ENCODE measurements around the gene TMCC2. TPM values are rescaled to one million over a fixed set of nuclear protein-coding genes. Genes with fewer than 3 reads are reported as not detected.
A peak's percentile ranks its signal among the peaks of the same experiment; 100 is the strongest.

The TMCC2 gene
- total RNA-seq, 2 experiments from 2014 or later: 9.8 to 10.1 TPM

DNA sequence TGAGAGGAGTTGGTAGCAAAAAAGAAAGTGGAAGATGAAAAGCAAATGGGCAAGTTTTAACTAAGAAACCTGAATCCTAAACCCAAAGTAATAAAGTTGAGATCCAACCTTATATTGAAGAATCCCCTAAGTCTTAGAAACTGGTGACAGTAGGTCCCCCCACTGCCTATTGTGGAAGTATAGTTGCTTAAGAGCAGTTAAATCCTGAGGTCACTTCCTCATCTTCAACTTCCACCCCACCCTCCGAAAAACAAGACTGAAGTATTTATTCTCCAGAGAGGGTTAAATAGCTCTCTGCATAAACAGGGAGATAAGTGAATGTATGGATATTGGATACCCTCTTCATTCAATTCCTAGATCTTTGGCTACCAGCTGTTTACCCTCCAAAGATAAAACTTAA is 13.0 kb upstream of the TMCC2 start:
- intact Hi-C loops (cut with micrococcal nuclease): loop anchor here (5.0 kb wide), 2 partner anchors 42 to 418 kb away; partner anchors contain the start of gene ELK4
- Mint-ChIP-seq H3K4me3 (no peak overlapping the region), H3K36me3 (peaks cover 3% of the 10 kb centered on the region), H3K27ac (no peak overlapping the region), H3K4me1 (ENCODE audit: low read depth) (peaks cover 29% of the 10 kb centered on the region), H3K9me3 (no peaks in the 10 kb centered on the region), H3K27me3 (peaks cover 1% of the 10 kb centered on the region)
- DNase-seq: no peak
- ChIA-PET CTCF (interaction anchor here (0.9 to 1.0 kb wide), 2 partner anchors 14 to 74 kb away, joined by 4 read pairs; no protein-coding TSS in a partner anchor), POLR2A (no interaction called here)

DNA sequence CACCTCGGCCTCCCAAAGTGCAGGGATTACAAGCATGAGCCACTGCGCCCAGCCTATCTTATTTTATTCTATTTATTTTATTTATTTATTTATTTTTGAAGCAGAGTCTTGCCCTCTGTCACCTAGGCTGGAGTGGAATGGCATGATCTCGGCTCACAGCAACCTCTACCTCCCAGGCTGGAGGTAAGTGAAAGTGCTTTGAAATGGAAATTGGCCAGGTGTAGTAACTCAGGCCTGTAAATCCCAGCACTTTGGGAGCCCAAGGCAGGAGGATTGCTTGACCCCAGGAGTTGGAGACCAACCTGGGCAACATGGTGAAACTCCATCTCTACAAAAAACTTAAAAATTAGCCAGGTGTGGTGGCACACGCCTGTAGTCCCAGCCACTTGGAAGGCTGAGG is 11.2 kb upstream of the TMCC2 start:
- Mint-ChIP-seq H3K27me3 (peaks cover 1% of the 10 kb centered on the region), H3K4me3 (no peak overlapping the region), H3K9me3 (no peaks in the 10 kb centered on the region), H3K36me3 (no peaks in the 10 kb centered on the region), H3K4me1 (ENCODE audit: low read depth) (peaks cover 19% of the 10 kb centered on the region), H3K27ac (no peak overlapping the region)
- ChIA-PET CTCF (no interaction called here), POLR2A (no interaction called here)
- no peak for DNase-seq
- intact Hi-C loops (cut with micrococcal nuclease): no loop called here

DNA sequence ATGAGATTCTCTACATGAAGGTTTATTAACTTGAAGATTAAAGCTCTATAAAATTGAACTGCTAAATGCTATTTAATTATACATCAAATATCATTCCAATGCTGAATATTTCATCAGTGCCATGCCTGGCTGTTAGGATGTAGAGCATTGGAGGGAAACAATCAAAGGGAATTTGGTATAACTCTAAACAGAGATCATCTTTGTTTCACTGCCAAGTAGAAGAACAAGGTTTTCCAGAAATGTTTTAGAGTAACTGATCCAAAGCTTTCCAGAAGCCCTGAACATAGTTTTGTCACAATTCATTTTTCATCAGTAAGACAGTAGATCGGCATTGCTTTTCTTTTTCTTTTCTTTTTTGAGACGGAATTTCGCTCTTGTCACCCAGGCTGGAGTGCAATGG is 10.3 kb upstream of the TMCC2 start:
- Mint-ChIP-seq H3K27ac (no peak overlapping the region), H3K9me3 (no peaks in the 10 kb centered on the region), H3K4me3 (no peak overlapping the region), H3K36me3 (no peaks in the 10 kb centered on the region), H3K4me1 (ENCODE audit: low read depth) (peaks cover 12% of the 10 kb centered on the region), H3K27me3 (peaks cover 1% of the 10 kb centered on the region)
- no peak for DNase-seq
- intact Hi-C loops (cut with micrococcal nuclease): no loop called here
- ChIA-PET CTCF (interaction anchor here (3.7 kb wide), 1 partner anchor 12 kb away, joined by 18 read pairs; no protein-coding TSS in a partner anchor), POLR2A (no interaction called here)

DNA sequence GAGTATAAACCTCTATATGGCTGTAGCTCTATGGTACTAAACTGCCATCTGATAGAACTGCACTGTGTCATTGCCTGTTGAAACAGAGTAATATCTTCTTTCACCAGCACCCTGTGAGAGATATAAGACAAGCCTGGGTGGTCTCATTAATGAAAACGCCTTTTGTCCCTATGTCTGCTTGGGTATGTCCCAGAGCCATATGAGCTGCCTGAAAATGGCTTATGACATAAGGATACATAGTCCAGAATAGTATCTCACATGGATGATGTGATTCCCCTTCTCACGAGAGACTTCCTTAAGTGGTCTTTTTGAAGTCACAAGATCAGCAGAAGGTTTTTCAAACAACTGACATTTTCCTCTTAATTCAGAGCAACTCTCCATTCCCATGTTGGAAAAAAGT is 7.3 kb upstream of the TMCC2 start:
- H3K36me3 Mint-ChIP-seq: no peaks in the 10 kb centered on the region
- peaks cover 4% of the 10 kb centered on the region for H3K27me3 Mint-ChIP-seq
- no peaks in the 10 kb centered on the region for H3K9me3 Mint-ChIP-seq
- intact Hi-C loops (cut with micrococcal nuclease): no loop called here
- ChIA-PET CTCF (interaction anchor here (2.6 to 3.7 kb wide), 2 partner anchors 9 to 36 kb away, joined by 14 to 18 read pairs; no protein-coding TSS in a partner anchor), POLR2A (no interaction called here)
- peaks cover 1% of the 10 kb centered on the region for H3K4me1 Mint-ChIP-seq (ENCODE audit: low read depth)
- no peak overlapping the region for H3K27ac Mint-ChIP-seq
- no peak overlapping the region for H3K4me3 Mint-ChIP-seq
- DNase-seq: no peak

DNA sequence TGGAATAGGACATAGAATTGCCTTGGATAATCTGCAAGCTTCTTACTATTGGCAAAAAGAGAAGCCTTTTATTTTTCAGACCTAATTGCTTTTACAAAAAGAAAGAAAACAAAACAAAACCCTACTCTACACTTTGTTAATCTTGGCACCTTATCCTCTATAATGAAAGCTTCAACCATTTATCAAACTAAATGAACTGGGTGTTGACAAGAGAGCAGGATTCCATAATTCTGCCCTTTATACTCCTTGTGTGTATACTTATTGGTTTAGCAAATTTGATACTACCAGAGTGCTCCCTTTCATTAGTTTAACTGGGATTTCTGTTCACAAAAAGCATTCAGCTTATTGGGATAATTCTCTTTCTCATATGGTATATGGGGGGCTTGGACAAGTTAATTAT is 3.0 kb upstream of the TMCC2 start:
- no peaks in the 10 kb centered on the region for H3K36me3 Mint-ChIP-seq
- no peaks in the 10 kb centered on the region for H3K9me3 Mint-ChIP-seq
- peaks cover 10% of the 10 kb centered on the region for H3K27me3 Mint-ChIP-seq
- H3K4me3 Mint-ChIP-seq: no peak overlapping the region
- no peak for DNase-seq
- intact Hi-C loops (cut with micrococcal nuclease): no loop called here
- POLR2A ChIA-PET: no interaction called here
- no peak overlapping the region for H3K27ac Mint-ChIP-seq
- peaks cover 16% of the 10 kb centered on the region for H3K4me1 Mint-ChIP-seq (ENCODE audit: low read depth)
- CTCF ChIA-PET: interaction anchor here (0.8 to 9.8 kb wide), 5 partner anchors 25 to 262 kb away, joined by 3 to 338 read pairs (median 3); partner anchors contain the start of gene RBBP5

DNA sequence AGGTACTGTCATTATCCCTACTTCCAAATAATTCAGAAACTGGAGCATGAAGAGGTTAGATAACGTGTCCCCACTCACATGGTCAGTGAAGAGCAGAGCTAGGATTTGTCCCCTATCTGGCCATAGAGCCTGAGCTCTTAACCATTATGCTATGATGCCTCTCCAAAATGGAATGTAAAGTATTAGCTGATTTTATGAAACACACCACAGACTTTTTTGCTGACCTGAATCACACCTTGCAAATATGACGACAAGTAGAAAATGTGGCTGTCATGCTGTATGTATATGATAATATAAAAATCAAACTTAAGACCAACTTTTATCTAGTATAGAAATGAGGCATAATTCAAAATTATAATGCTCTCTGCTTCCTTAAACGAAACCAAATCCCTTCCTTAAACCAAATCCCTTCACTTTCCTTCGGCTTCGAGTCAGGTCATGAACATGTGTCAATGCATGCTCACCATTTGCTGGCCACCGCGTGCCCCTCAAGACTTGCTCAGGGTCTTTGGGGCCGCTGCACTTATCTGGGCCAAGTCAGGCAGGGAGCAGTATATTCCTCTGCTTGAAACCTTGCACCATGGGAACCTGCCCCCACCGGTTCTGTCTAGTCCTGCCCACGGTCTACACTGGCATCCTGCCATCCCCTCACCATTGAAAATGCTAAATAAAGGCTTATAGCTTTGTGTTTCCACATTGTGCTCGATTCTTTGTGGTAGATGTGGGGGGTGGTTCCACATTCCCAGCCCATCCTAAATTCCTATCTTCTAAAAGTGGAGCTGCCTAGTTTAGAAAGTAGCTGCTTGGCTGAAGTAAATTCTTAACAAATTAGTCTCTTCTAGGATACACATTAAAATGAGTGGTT is 1.6 kb upstream of the TMCC2 start:
- H3K36me3 Mint-ChIP-seq: no peaks in the 10 kb centered on the region
- DNase-seq: no peak
- ChIA-PET CTCF (interaction anchor here (1.1 to 9.8 kb wide), 4 partner anchors 31 to 105 kb away, joined by 3 to 338 read pairs (median 18); partner anchors contain the start of gene RBBP5), POLR2A (no interaction called here)
- H3K9me3 Mint-ChIP-seq: no peaks in the 10 kb centered on the region
- intact Hi-C loops (cut with micrococcal nuclease): no loop called here
- peaks cover 10% of the 10 kb centered on the region for H3K27me3 Mint-ChIP-seq
- H3K27ac Mint-ChIP-seq: no peak overlapping the region
- peaks cover 27% of the 10 kb centered on the region for H3K4me1 Mint-ChIP-seq (ENCODE audit: low read depth)
- H3K4me3 Mint-ChIP-seq: no peak overlapping the region

DNA sequence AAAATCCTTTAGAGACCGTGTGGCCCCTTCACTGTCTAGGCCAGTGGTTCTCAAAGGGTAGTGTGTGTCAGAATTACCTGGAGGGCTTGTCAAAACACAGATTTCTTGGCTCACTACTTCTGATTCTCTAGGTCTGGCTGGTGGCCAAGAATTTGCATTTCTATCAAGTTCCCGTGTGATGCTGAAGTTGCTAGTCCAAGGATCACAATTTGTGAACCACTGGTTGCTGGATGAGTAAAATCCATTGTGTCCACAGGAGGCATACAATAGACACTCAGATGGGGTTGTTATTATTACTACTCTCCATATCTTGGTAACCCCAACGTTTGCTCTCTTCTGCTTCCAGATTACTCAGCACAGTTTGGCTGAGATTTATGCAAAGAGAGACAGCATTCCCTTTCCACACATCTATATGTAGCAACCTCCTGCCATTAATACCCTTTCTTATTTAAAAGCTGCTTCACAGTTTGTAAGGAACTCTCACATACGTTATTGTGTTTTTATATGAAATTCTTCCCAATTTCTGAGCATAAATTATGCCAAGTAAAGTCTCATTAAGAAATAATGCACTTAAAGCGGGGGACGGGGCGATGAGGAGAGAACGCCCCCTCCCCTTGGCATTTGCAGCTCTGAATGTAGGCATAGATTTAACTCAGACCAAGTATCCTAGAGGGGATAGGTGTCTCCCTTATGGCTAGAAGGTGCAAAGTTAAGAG is 720 bp upstream of the TMCC2 start:
- no peak for DNase-seq
- intact Hi-C loops (cut with micrococcal nuclease): loop anchor here (1.0 kb wide), 1 partner anchor 105 kb away; no protein-coding TSS in a partner anchor
- H3K27ac Mint-ChIP-seq: no peak overlapping the region
- H3K4me3 Mint-ChIP-seq: peak overlapping the region; percentile 75
- ChIA-PET CTCF (interaction anchor here (0.9 to 9.8 kb wide), 10 partner anchors 12 to 485 kb away, joined by 3 to 338 read pairs (median 8); partner anchors contain the start of gene RBBP5), POLR2A (interaction anchor here (0.9 to 2.7 kb wide), 4 partner anchors 11 to 104 kb away, joined by 4 to 11 read pairs (median 10); partner anchors contain the start of gene DSTYK)
- H3K9me3 Mint-ChIP-seq: no peaks in the 10 kb centered on the region
- H3K36me3 Mint-ChIP-seq: no peaks in the 10 kb centered on the region
- H3K4me1 Mint-ChIP-seq (ENCODE audit: low read depth): peaks cover 29% of the 10 kb centered on the region
- H3K27me3 Mint-ChIP-seq: peaks cover 10% of the 10 kb centered on the region

DNA sequence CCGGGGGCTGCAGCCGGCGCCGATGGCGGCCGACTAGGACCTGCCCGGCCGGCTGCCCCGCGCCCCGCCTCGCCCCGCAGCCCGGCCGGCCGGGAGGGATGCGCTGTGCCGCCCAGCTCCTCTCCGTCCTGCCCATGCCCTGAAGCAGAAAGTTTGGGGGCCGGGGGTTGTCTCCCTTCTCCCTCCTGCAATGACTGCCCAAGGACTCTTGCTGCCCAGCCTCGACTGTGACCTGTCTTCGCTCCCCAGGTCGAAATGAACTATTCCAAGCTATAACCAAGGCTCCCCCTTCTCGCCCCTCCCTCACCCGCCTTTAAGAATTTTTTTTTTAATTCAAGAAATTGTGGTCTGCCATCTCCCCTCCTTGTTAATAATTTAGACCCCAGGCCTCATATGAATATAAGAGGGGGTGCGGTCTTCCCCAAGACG is 361 bp downstream of the TMCC2 start:
- peaks cover 10% of the 10 kb centered on the region for H3K27me3 Mint-ChIP-seq
- intact Hi-C loops (cut with micrococcal nuclease): loop anchor here (2.0 kb wide), 2 partner anchors 57 to 91 kb away; no protein-coding TSS in a partner anchor
- H3K4me3 Mint-ChIP-seq: peak overlapping the region; percentile 84
- CTCF ChIA-PET: interaction anchor here (0.7 to 9.8 kb wide), 21 partner anchors 9 to 483 kb away, joined by 3 to 338 read pairs (median 5); partner anchors contain the start of gene NUAK2
- no peaks in the 10 kb centered on the region for H3K9me3 Mint-ChIP-seq
- no peak overlapping the region for H3K27ac Mint-ChIP-seq
- H3K36me3 Mint-ChIP-seq: no peaks in the 10 kb centered on the region
- no peak for DNase-seq
- H3K4me1 Mint-ChIP-seq (ENCODE audit: low read depth): peaks cover 38% of the 10 kb centered on the region
- POLR2A ChIA-PET: interaction anchor here (0.6 to 2.7 kb wide), 8 partner anchors 10 to 106 kb away, joined by 3 to 11 read pairs (median 4); partner anchors contain the start of genes DSTYK and RBBP5

DNA sequence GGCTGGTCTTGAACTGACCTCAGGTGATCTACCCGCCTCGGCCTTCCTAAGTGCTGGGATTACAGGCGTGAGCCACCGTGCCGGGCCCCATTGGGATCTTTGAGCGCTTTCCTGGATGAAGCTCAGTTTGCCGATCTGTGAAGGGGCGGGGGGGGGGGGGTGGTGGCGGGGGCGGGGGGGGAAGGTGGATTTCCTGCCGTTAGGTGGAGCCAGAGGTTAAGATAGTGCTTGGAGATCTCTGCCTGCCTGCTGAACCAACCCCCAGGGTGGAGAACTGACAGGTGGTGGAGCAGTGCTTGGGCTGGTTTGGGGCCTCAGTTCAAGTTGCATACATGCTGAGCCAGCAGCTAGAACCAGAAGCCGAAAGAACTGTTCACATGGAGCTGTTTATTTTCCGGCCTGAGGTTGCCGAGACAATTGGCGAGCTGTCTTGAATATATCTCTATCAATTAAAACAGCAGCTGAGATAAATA is 1.7 kb downstream of the TMCC2 start:
- intact Hi-C loops (cut with micrococcal nuclease): loop anchor here (1.0 to 2.0 kb wide), 4 partner anchors 18 to 89 kb away; partner anchors contain the start of gene DSTYK
- H3K27me3 Mint-ChIP-seq: peaks cover 8% of the 10 kb centered on the region

DNA sequence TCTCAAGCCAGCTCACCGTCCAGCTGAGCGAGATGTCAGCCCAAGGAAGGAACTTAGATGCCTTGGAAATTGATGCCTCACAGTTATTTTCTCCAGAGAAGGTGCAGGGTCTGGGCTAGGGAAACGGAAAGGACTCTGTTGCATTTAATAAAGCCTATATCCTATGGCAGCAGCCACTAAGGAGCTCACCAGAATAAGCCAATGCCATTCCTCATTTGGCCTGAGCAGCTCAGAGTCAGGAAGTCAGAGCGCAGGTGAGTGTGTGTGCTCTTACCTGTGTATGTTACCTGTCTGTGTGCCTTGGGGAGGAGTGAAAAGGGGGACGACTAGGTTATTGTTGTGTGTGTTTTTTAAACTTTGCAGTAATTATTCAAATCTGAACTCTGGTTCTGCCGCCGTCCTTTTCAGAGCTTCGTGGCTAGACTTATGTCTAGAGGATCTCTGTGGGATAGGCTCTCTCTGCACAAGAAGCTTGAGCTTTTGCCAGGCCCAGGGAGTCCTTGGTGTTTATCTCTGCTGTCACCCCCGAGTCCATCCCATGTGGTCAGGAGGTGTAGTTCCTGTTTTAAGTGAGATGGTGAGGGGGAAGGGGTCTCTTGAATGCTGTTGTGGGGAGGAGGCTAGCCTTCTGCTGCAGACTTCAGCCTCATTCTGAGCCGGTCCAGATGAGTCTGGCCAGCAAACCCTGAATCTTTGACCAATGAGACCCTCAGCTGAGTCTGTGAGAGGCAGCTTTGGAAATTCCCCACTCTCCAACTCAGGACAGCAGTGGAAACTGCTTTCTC is 2.4 kb downstream of the TMCC2 start:
- H3K36me3 Mint-ChIP-seq: no peaks in the 10 kb centered on the region
- CTCF ChIA-PET: interaction anchor here (0.6 to 9.8 kb wide), 24 partner anchors 9 to 254 kb away, joined by 3 to 338 read pairs (median 7); partner anchors contain the start of genes DSTYK and NUAK2
- H3K4me3 Mint-ChIP-seq: peak overlapping the region; percentile 84
- POLR2A ChIA-PET: interaction anchor here (0.9 to 1.6 kb wide), 9 partner anchors 8 to 108 kb away, joined by 3 to 10 read pairs (median 5); partner anchors contain the start of genes DSTYK and RBBP5
- peaks cover 42% of the 10 kb centered on the region for H3K4me1 Mint-ChIP-seq (ENCODE audit: low read depth)
- H3K9me3 Mint-ChIP-seq: no peaks in the 10 kb centered on the region
- peak overlapping the region; percentile 45 for H3K27ac Mint-ChIP-seq
- intact Hi-C loops (cut with micrococcal nuclease): loop anchor here (1.0 to 2.0 kb wide), 4 partner anchors 19 to 89 kb away; partner anchors contain the start of gene DSTYK
- DNase-seq: no peak
- peaks cover 7% of the 10 kb centered on the region for H3K27me3 Mint-ChIP-seq

More for the DNA sequence above, 1.7 kb downstream of the TMCC2 start:
- Mint-ChIP-seq H3K4me3 (peak overlapping the region; percentile 84), H3K4me1 (ENCODE audit: low read depth) (peaks cover 42% of the 10 kb centered on the region), H3K36me3 (no peaks in the 10 kb centered on the region), H3K27ac (peak overlapping the region; percentile 58), H3K9me3 (no peaks in the 10 kb centered on the region)
- ChIA-PET POLR2A (interaction anchor here (0.6 to 2.7 kb wide), 11 partner anchors 9 to 108 kb away, joined by 3 to 11 read pairs (median 5); partner anchors contain the start of genes DSTYK and RBBP5), CTCF (interaction anchor here (0.6 to 9.8 kb wide), 26 partner anchors 10 to 253 kb away, joined by 3 to 338 read pairs (median 6); partner anchors contain the start of genes DSTYK and NUAK2)
- DNase-seq: peak; percentile 83

DNA sequence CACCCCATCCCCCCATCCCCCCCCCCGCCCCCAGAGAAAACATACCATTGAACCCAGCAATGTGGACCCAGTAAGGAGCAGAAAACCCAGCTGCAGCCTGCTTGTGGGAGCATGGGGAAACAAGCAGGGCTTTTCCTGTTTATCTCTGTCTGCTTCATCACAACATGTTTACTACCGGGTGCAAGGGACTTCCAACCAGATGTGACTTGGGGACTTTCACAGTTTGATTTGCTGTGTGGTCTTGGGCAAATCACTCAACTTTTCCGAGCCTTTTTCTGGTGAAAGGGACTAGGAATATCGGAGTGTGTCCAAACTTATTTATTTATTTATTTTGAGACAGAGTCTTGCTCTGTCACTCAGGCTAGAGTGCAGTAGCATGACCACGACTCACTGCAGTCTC is 3.2 kb downstream of the TMCC2 start:
- intact Hi-C loops (cut with micrococcal nuclease): no loop called here
- POLR2A ChIA-PET: no interaction called here
- H3K4me1 Mint-ChIP-seq (ENCODE audit: low read depth): peaks cover 39% of the 10 kb centered on the region

More for the DNA sequence above, 3.2 kb downstream of the TMCC2 start:
- no peak for DNase-seq
- no peaks in the 10 kb centered on the region for H3K36me3 Mint-ChIP-seq
- H3K27me3 Mint-ChIP-seq: peaks cover 7% of the 10 kb centered on the region
- H3K27ac Mint-ChIP-seq: no peak overlapping the region
- CTCF ChIA-PET: interaction anchor here (1.9 to 9.8 kb wide), 4 partner anchors 26 to 94 kb away, joined by 5 to 338 read pairs (median 13); no protein-coding TSS in a partner anchor
- H3K4me3 Mint-ChIP-seq: no peak overlapping the region
- no peaks in the 10 kb centered on the region for H3K9me3 Mint-ChIP-seq

Data from activated CD4-positive, alpha-beta memory T cell treated with anti-CD3 and anti-CD28 coated beads for 36 hours (primary cell).